ENCODE measurements around the gene ELMO1. TPM values are rescaled to one million over a fixed set of nuclear protein-coding genes. Genes with fewer than 3 reads are reported as not detected.

The ELMO1 gene
- total RNA-seq, 1 experiment from 2014 or later = 1.1 TPM

DNA sequence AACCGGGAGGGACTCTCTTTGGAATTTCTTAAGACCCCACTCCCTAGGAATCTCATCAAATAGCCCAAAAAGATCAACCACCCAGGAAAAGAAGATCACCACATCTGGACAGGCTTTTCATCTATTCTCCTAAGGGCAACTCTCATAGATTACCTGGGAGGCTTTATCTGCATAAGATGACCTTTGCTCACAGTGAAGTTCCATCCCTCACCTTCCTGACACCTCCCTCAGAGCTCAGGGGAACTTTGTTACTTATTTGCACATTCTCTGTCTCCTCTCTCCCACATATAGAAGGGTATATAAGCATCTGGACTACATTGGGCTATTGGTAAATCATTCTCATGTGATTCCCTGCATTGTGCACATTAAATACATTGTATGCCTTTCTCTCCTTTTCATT is 80.1 kb downstream of the ELMO1 start (continued):
- TF ChIP-seq ELF1 (IDR thresholded peaks at IDR 0.05; ENCODE audit: borderline replicate concordance, low read depth) (no peak), TCF7L2 (IDR thresholded peaks at IDR 0.05; ENCODE audit: borderline replicate concordance, extremely low read depth, insufficient read depth, insufficient read length) (no peak), EGR1 (IDR thresholded peaks at IDR 0.05; ENCODE audit: low read depth) (no peak)
- TF ChIP-seq, protein P1, sequence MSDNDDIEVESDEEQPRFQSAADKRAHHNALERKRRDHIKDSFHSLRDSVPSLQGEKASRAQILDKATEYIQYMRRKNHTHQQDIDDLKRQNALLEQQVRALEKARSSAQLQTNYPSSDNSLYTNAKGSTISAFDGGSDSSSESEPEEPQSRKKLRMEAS (IDR thresholded peaks at IDR 0.05) = no peak

- Histone ChIP-seq H3K79me2 (ENCODE audit: insufficient read depth, low read length) (no peaks in the 10 kb centered on the region), H3K4me1 (ENCODE audit: control insufficient read depth in 1 of 2, insufficient read depth in 2 of 2, low read length in 2 of 2) (no peaks in the 10 kb centered on the region), H3K27ac (ENCODE audit: low read depth, low read length) (no peak overlapping the region), H3K9ac (ENCODE audit: low read length) (no peak overlapping the region), H3K27me3 (ENCODE audit: insufficient read depth, low read length) (peaks cover 33% of the 10 kb centered on the region), H3K4me3 (replicated peaks in 1 of 2; ENCODE audit: low read depth in 1 of 2, low read length in 2 of 2) (no peak overlapping the region), H4K20me1 (ENCODE audit: insufficient read depth) (no peaks in the 10 kb centered on the region), H3K4me2 (ENCODE audit: low read length) (no peak overlapping the region), H3K36me3 (ENCODE audit: control insufficient read depth in 1 of 2, insufficient read depth in 2 of 2, low read length in 2 of 2) (no peaks in the 10 kb centered on the region), H3K9me3 (ENCODE audit: control insufficient read depth in 1 of 2, insufficient read depth in 1 of 2, low read depth in 1 of 2, low read length in 2 of 2) (no peaks in the 10 kb centered on the region), H3K9me2 (ENCODE audit: insufficient read depth) (no peaks in the 10 kb centered on the region), H2AFZ (ENCODE audit: low read depth, low read length, poor library complexity, severe bottlenecking) (no peak overlapping the region)
- ChIA-PET RAD21 (ENCODE audit: low non-redundant PET in 1 of 2, low total read pairs in 2 of 2, uncharacterized antibody in 2 of 2, unreplicated experiment in 2 of 2) (no interaction called here), CTCF (no interaction called here), POLR2A (no interaction called here)
- intact Hi-C loops (cut with micrococcal nuclease) = no loop called here
- no TSS peak for BruUV-seq (replicated peaks)
- TF ChIP-seq REST (IDR thresholded peaks at IDR 0.05; ENCODE audit: low read depth) (no peak), POLR2AphosphoS5 (IDR thresholded peaks at IDR 0.05; ENCODE audit: low read depth, low read length) (no peak), SIN3A (IDR thresholded peaks at IDR 0.05; ENCODE audit: low read depth) (no peak), ATF3 (IDR thresholded peaks at IDR 0.05) (no peak), CBX3 (IDR thresholded peaks at IDR 0.05; ENCODE audit: low read depth) (no peak), ZFX (IDR thresholded peaks at IDR 0.05) (no peak), CEBPB (IDR thresholded peaks at IDR 0.05; ENCODE audit: low read depth) (no peak)
- no peak for DNase-seq (ENCODE audit: low read depth, low spot score)
- ATAC-seq = no peak
Observed at GRCh38 chr7:37367010-37367409, 81.7 kb downstream of the ELMO1 start.
